GM12865 (cell line): ENCODE results near the gene PLEKHA6.
"Not testable (repeated sequence)": the region's sequence is repeated elsewhere in the genome, so short reads cannot be mapped to it uniquely, and the experiment has no call there.

Experiments used
- DNase-seq: peaks from one replicate; pipeline ENCODE4 v3.0.0; 2010; ENCODE audit warnings: low read depth
- H3K4me3 ChIP-seq: 2 replicates; pipeline ENCODE4 v1.5.1; 2011; ENCODE audit warnings: mild to moderate bottlenecking, low read depth, low read length, control low read depth
- TF ChIP-seq, protein P1 (sequence below): IDR thresholded peaks from 2 replicates; pipeline ENCODE4 v1.5.1; 2011; ENCODE audit warnings: low read length, control low read depth, low read depth, inconsistent platforms; ENCODE audit not compliant: insufficient read depth; ENCODE audit errors: missing control alignments

Gene PLEKHA6

DNA sequence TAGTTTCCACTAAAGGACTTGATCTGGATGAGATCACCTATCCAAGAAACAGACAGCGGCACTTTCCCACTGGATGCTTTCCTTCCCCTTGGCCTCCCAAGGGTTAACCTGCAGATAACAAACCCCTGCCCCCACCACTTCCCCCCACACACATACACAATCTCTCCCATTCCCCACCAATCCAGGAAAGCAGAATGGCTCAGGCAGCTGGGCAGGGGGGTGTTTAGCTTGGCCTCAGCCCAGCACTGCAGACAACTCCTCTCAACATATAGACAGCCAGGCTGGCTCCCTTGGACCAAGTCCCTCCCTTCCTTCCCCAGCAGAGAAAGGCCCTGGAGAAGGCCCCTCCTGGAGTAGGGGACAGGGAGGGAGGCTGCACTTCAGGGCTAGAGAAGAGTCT is 24.6 kb downstream of the PLEKHA6 start:
- no peak for DNase-seq
- TF ChIP-seq, protein P1, sequence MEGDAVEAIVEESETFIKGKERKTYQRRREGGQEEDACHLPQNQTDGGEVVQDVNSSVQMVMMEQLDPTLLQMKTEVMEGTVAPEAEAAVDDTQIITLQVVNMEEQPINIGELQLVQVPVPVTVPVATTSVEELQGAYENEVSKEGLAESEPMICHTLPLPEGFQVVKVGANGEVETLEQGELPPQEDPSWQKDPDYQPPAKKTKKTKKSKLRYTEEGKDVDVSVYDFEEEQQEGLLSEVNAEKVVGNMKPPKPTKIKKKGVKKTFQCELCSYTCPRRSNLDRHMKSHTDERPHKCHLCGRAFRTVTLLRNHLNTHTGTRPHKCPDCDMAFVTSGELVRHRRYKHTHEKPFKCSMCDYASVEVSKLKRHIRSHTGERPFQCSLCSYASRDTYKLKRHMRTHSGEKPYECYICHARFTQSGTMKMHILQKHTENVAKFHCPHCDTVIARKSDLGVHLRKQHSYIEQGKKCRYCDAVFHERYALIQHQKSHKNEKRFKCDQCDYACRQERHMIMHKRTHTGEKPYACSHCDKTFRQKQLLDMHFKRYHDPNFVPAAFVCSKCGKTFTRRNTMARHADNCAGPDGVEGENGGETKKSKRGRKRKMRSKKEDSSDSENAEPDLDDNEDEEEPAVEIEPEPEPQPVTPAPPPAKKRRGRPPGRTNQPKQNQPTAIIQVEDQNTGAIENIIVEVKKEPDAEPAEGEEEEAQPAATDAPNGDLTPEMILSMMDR, result no peak
- no peak overlapping the region for H3K4me3 ChIP-seq

DNA sequence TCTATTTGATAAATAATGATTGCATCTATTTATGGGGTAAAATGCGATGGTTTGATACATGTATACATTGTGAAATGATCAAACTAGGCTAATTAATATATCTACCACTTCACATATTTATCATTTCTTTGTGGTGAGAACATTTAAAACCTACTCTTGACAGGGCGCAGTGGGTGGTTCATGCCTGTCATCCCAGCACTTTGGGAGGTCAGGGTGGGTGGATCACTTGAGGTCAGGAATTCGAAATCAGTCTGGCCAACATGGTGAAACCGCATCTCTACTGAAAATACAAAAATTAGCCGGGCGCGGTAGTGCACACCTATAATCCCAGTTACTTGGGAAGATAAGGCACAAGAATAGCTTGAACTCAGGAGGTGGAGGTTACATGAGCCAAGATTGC is 25.3 kb downstream of the PLEKHA6 start:
- TF ChIP-seq, protein P1, result no peak
- no peak for DNase-seq

DNA sequence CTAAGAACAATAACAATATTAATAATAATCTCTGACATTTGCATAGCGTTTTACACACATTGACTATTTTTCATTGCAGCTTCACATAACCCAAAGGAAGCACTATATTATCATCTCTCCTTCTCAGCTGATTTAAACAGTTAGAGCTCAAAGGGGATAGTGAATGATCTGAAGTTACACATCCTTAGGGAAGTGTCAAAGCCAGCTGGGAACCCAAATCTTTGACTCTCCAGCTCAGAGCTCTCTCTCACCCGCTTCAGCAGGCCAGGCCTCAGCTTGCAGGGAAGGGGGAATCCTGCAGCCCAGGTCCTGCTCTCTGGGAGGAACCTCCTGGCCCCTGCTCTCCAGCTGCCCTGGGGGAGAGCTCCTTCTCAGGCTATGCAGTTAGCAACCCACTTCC is 26.3 kb downstream of the PLEKHA6 start:
- TF ChIP-seq, protein P1, result no peak
- DNase-seq, result no peak
- no peak overlapping the region for H3K4me3 ChIP-seq

More for the DNA sequence above, 25.3 kb downstream of the PLEKHA6 start:
- no peak overlapping the region for H3K4me3 ChIP-seq

DNA sequence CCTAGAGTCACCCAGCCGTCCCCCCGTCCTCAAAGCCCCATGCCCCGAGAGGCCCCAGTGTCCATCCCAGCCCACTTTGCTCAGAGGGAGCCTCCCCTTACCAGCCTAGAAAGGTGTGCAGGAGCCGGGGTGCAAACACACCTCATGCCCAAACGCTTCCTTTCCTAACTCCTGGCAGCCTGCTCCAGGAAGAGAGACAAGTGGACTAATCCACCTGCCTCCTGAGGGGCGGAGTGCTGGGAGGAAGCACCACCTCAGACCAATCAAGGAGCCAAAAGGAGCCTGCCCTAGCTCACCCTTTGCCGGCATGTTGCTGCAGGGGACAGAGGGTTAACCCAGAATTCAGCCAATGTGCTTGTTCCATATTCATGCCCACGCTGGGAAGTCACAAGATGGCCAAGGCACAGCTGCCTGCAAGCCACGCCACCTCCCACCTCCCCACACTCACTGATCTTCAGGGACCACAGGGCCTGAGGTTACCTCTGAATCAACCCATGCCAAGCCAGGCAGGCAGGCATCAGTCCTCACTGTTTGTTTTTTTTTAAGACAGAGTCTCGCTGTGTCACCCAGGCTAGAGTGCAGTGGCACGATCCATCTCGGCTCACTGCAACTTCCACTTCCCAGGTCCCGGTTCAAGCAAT is 27.8 kb downstream of the PLEKHA6 start:
- DNase-seq, result no peak
- H3K4me3 ChIP-seq, result no peak overlapping the region
- TF ChIP-seq, protein P1, result no peak

DNA sequence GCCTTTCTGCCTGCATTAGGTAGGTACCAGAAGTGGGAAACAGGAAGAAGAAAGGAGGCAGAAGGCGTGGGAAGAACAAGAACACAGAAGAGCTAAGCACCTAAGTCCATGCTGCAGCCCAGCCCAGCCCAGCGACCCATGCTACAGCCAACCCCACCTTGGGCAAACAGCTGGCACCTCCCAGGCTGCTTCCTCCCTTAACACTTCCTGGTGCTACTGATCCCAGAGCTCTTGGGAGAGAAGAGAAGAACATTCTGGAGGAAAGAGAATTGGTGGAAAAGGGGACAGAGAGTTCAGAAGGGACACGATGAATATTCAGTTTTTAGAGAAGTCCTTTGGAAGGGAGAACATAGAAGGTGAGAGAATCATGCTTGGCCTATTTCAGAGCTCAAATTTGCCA is 28.5 kb downstream of the PLEKHA6 start:
- DNase-seq, result no peak
- H3K4me3 ChIP-seq, result no peak overlapping the region
- TF ChIP-seq, protein P1, result no peak

DNA sequence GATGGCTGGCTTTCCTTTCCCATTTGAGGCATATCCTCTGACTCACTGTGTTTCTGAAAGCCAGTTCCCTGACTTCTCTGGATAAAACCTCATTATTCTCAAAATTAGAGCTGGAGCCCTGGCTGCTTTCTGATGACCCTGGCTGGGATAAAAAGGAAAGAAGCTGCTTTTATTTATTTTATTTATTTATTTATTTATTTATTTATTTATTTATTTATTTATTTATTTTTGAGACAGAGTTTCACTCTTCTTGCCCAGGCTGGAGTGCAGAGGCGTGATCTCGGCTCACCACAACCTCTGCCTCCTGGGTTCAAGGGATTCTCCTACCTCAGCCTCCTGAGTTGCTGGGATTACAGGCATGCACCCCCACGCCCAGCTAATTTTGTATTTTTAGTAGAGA is 31.9 kb downstream of the PLEKHA6 start:
- H3K4me3 ChIP-seq, DNase-seq: not testable (repeated sequence)

DNA sequence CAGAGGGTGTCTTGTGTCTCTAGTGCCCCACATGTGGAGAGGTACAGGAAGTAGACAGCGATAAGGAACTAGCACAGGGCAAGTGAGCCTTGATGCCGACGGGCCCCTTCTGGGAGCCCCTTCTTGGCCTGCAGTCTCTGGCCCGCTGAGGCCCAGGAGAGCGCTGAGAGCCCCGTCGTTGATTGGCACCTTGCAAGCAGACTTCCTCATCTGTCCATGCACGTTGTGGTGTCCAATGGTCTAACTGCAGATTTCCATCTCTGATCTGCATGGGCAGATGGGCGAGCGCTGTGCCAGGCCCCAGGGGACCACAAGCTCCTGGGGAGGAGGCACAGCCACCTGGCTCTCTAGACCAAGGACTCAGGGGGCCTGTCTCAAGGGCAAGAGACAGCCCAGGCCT is 32.4 kb downstream of the PLEKHA6 start:
- DNase-seq, result no peak
- no peak overlapping the region for H3K4me3 ChIP-seq
- TF ChIP-seq, protein P1, result no peak
